ENCODE measurements around the gene SAFB.

Gene SAFB

GRCh38 chr19:5645409-5645808 lies 22.5 kb downstream of the SAFB start:
- Histone ChIP-seq H3K4me3 (ENCODE audit: low read length) (no peak overlapping the region), H3K27ac (ENCODE audit: low read length) (no peak overlapping the region), H3K4me1 (ENCODE audit: control insufficient read depth, insufficient read depth, low read length) (no peaks in the 10 kb centered on the region), H3K9me3 (ENCODE audit: control insufficient read depth, insufficient read depth, low read length) (no peaks in the 10 kb centered on the region), H3K27me3 (ENCODE audit: control insufficient read depth, insufficient read depth, low read length) (no peaks in the 10 kb centered on the region), H3K36me3 (ENCODE audit: control insufficient read depth, insufficient read depth, low read length) (peaks cover 29% of the 10 kb centered on the region; the same call in 1 of the 2 replicates)
- DNase-seq (ENCODE audit: low read depth, low spot score) = no peak
- no CpG with 5 or more reads among the region's 5 CpGs for WGBS (ENCODE audit: insufficient coverage, insufficient read length)

- no peaks in the 10 kb centered on the region for H3K9me3 ChIP-seq (ENCODE audit: control insufficient read depth, insufficient read depth, low read length)
- no peaks in the 10 kb centered on the region for H3K4me1 ChIP-seq (ENCODE audit: control insufficient read depth, insufficient read depth, low read length)
- H3K36me3 ChIP-seq (ENCODE audit: control insufficient read depth, insufficient read depth, low read length) = peaks cover 37% of the 10 kb centered on the region
- no peak overlapping the region for H3K27ac ChIP-seq (ENCODE audit: low read length)
- DNase-seq (ENCODE audit: low read depth, low spot score) = no peak
- H3K4me3 ChIP-seq (ENCODE audit: low read length) = no peak overlapping the region
- H3K27me3 ChIP-seq (ENCODE audit: control insufficient read depth, insufficient read depth, low read length) = no peaks in the 10 kb centered on the region
- WGBS (ENCODE audit: insufficient coverage, insufficient read length) = no CpG with 5 or more reads among the region's 4 CpGs
Observed at GRCh38 chr19:5646703-5647102, 23.8 kb downstream of the SAFB start.

- Histone ChIP-seq H3K4me1 (ENCODE audit: control insufficient read depth, insufficient read depth, low read length) (no peaks in the 10 kb centered on the region), H3K9me3 (ENCODE audit: control insufficient read depth, insufficient read depth, low read length) (no peaks in the 10 kb centered on the region), H3K27ac (ENCODE audit: low read length) (no peak overlapping the region), H3K4me3 (ENCODE audit: low read length) (no peak overlapping the region), H3K27me3 (ENCODE audit: control insufficient read depth, insufficient read depth, low read length) (no peaks in the 10 kb centered on the region), H3K36me3 (ENCODE audit: control insufficient read depth, insufficient read depth, low read length) (peaks cover 46% of the 10 kb centered on the region)
- no CpG with 5 or more reads among the region's 11 CpGs for WGBS (ENCODE audit: insufficient coverage, insufficient read length)
- DNase-seq (ENCODE audit: low read depth, low spot score) = no peak
Observed at GRCh38 chr19:5648464-5648863, 25.6 kb downstream of the SAFB start.

GRCh38 chr19:5651361-5651760 lies 28.5 kb downstream of the SAFB start:
- no peak for DNase-seq (ENCODE audit: low read depth, low spot score)
- H3K36me3 ChIP-seq (ENCODE audit: control insufficient read depth, insufficient read depth, low read length) = peaks cover 54% of the 10 kb centered on the region
- no peak overlapping the region for H3K4me3 ChIP-seq (ENCODE audit: low read length)
- H3K4me1 ChIP-seq (ENCODE audit: control insufficient read depth, insufficient read depth, low read length) = no peaks in the 10 kb centered on the region
- H3K27me3 ChIP-seq (ENCODE audit: control insufficient read depth, insufficient read depth, low read length) = no peaks in the 10 kb centered on the region
- WGBS (ENCODE audit: insufficient coverage, insufficient read length) = no CpG with 5 or more reads among the region's 5 CpGs
- no peak overlapping the region for H3K27ac ChIP-seq (ENCODE audit: low read length)
- no peaks in the 10 kb centered on the region for H3K9me3 ChIP-seq (ENCODE audit: control insufficient read depth, insufficient read depth, low read length)

- peaks cover 49% of the 10 kb centered on the region for H3K36me3 ChIP-seq (ENCODE audit: control insufficient read depth, insufficient read depth, low read length)
- no peak overlapping the region for H3K27ac ChIP-seq (ENCODE audit: low read length)
- DNase-seq (ENCODE audit: low read depth, low spot score) = no peak
- no CpG with 5 or more reads among the region's 10 CpGs for WGBS (ENCODE audit: insufficient coverage, insufficient read length)
- no peaks in the 10 kb centered on the region for H3K9me3 ChIP-seq (ENCODE audit: control insufficient read depth, insufficient read depth, low read length)
- H3K4me3 ChIP-seq (ENCODE audit: low read length) = no peak overlapping the region
- H3K27me3 ChIP-seq (ENCODE audit: control insufficient read depth, insufficient read depth, low read length) = no peaks in the 10 kb centered on the region
- H3K4me1 ChIP-seq (ENCODE audit: control insufficient read depth, insufficient read depth, low read length) = no peaks in the 10 kb centered on the region
Observed at GRCh38 chr19:5652261-5652660, 29.4 kb downstream of the SAFB start.

GRCh38 chr19:5654931-5655330 lies 32.0 kb downstream of the SAFB start:
- whole genome bisulfite sequencing (ENCODE audit: insufficient coverage, insufficient read length) = no CpG with 5 or more reads among the region's 5 CpGs
- DNase-seq (ENCODE audit: low read depth, low spot score) = no peak
- H3K9me3 ChIP-seq (ENCODE audit: control insufficient read depth, insufficient read depth, low read length) = no peaks in the 10 kb centered on the region
- peaks cover 54% of the 10 kb centered on the region for H3K36me3 ChIP-seq (ENCODE audit: control insufficient read depth, insufficient read depth, low read length)
- H3K27ac ChIP-seq (ENCODE audit: low read length) = no peak overlapping the region
- H3K4me1 ChIP-seq (ENCODE audit: control insufficient read depth, insufficient read depth, low read length) = no peaks in the 10 kb centered on the region
- H3K4me3 ChIP-seq (ENCODE audit: low read length) = no peak overlapping the region
- H3K27me3 ChIP-seq (ENCODE audit: control insufficient read depth, insufficient read depth, low read length) = no peaks in the 10 kb centered on the region

GRCh38 chr19:5655412-5655811 lies 32.5 kb downstream of the SAFB start:
- H3K36me3 ChIP-seq (ENCODE audit: control insufficient read depth, insufficient read depth, low read length) = peaks cover 51% of the 10 kb centered on the region
- H3K9me3 ChIP-seq (ENCODE audit: control insufficient read depth, insufficient read depth, low read length) = no peaks in the 10 kb centered on the region
- no peaks in the 10 kb centered on the region for H3K27me3 ChIP-seq (ENCODE audit: control insufficient read depth, insufficient read depth, low read length)
- no peak overlapping the region for H3K4me3 ChIP-seq (ENCODE audit: low read length)
- no CpG with 5 or more reads among the region's 5 CpGs for WGBS (ENCODE audit: insufficient coverage, insufficient read length)
- H3K4me1 ChIP-seq (ENCODE audit: control insufficient read depth, insufficient read depth, low read length) = no peaks in the 10 kb centered on the region
- no peak overlapping the region for H3K27ac ChIP-seq (ENCODE audit: low read length)
- no peak for DNase-seq (ENCODE audit: low read depth, low spot score)

- Histone ChIP-seq H3K4me1 (ENCODE audit: control insufficient read depth, insufficient read depth, low read length) (no peaks in the 10 kb centered on the region), H3K9me3 (ENCODE audit: control insufficient read depth, insufficient read depth, low read length) (no peaks in the 10 kb centered on the region), H3K27me3 (ENCODE audit: control insufficient read depth, insufficient read depth, low read length) (no peaks in the 10 kb centered on the region), H3K36me3 (ENCODE audit: control insufficient read depth, insufficient read depth, low read length) (peaks cover 39% of the 10 kb centered on the region), H3K4me3 (ENCODE audit: low read length) (no peak overlapping the region), H3K27ac (ENCODE audit: low read length) (no peak overlapping the region)
- no CpG with 5 or more reads among the region's 42 CpGs for whole genome bisulfite sequencing (ENCODE audit: insufficient coverage, insufficient read length)
- DNase-seq (ENCODE audit: low read depth, low spot score) = no peak
Observed at GRCh38 chr19:5661483-5661882, 38.6 kb downstream of the SAFB start.

GRCh38 chr19:5663904-5664303 lies 41.0 kb downstream of the SAFB start:
- no CpG with 5 or more reads among the region's 17 CpGs for WGBS (ENCODE audit: insufficient coverage, insufficient read length)
- H3K36me3 ChIP-seq (ENCODE audit: control insufficient read depth, insufficient read depth, low read length) = peaks cover 38% of the 10 kb centered on the region

GRCh38 chr19:5664515-5664914 lies 41.6 kb downstream of the SAFB start:
- Histone ChIP-seq H3K9me3 (ENCODE audit: control insufficient read depth, insufficient read depth, low read length) (no peaks in the 10 kb centered on the region), H3K27ac (ENCODE audit: low read length) (no peak overlapping the region), H3K36me3 (ENCODE audit: control insufficient read depth, insufficient read depth, low read length) (peaks cover 44% of the 10 kb centered on the region), H3K4me1 (ENCODE audit: control insufficient read depth, insufficient read depth, low read length) (no peaks in the 10 kb centered on the region), H3K27me3 (ENCODE audit: control insufficient read depth, insufficient read depth, low read length) (no peaks in the 10 kb centered on the region), H3K4me3 (ENCODE audit: low read length) (no peak overlapping the region)
- no peak for DNase-seq (ENCODE audit: low read depth, low spot score)
- no CpG with 5 or more reads among the region's 2 CpGs for WGBS (ENCODE audit: insufficient coverage, insufficient read length)

More at GRCh38 chr19:5663904-5664303, 41.0 kb downstream of the SAFB start:
- Histone ChIP-seq H3K27me3 (ENCODE audit: control insufficient read depth, insufficient read depth, low read length) (no peaks in the 10 kb centered on the region), H3K27ac (ENCODE audit: low read length) (no peak overlapping the region), H3K4me3 (ENCODE audit: low read length) (no peak overlapping the region), H3K9me3 (ENCODE audit: control insufficient read depth, insufficient read depth, low read length) (no peaks in the 10 kb centered on the region), H3K4me1 (ENCODE audit: control insufficient read depth, insufficient read depth, low read length) (no peaks in the 10 kb centered on the region)
- no peak for DNase-seq (ENCODE audit: low read depth, low spot score)

GRCh38 chr19:5665781-5666513 lies 43.1 kb downstream of the SAFB start:
- peaks cover 44% of the 10 kb centered on the region for H3K36me3 ChIP-seq (ENCODE audit: control insufficient read depth, insufficient read depth, low read length)
- no peaks in the 10 kb centered on the region for H3K9me3 ChIP-seq (ENCODE audit: control insufficient read depth, insufficient read depth, low read length)
- no CpG with 5 or more reads among the region's 10 CpGs for whole genome bisulfite sequencing (ENCODE audit: insufficient coverage, insufficient read length)
- no peak for DNase-seq (ENCODE audit: low read depth, low spot score)
- no peaks in the 10 kb centered on the region for H3K27me3 ChIP-seq (ENCODE audit: control insufficient read depth, insufficient read depth, low read length)
- H3K27ac ChIP-seq (ENCODE audit: low read length) = no peak overlapping the region
- H3K4me1 ChIP-seq (ENCODE audit: control insufficient read depth, insufficient read depth, low read length) = no peaks in the 10 kb centered on the region
- H3K4me3 ChIP-seq (ENCODE audit: low read length) = no peak overlapping the region

All from iPS DF 6.9 (cell line).